SU-DHL-6 (cell line): Measurements from ENCODE around the gene KLK12.

Source experiments
- H2AFZ ChIP-seq: fragments of 200-600 bp; sonication (generic); 2 replicates; pipeline ENCODE4 v1.6.1; 2014; ENCODE audit warnings: low read depth, mild to moderate bottlenecking, moderate library complexity, mixed read lengths, antibody characterized with exemption, low read length; ENCODE audit not compliant: severe bottlenecking
- H3F3A ChIP-seq: fragments of 200-600 bp; shearing (Covaris generic); 2 replicates; pipeline ENCODE4 v1.6.0; 2016; ENCODE audit warnings: antibody characterized with exemption, mild to moderate bottlenecking; ENCODE audit not compliant: insufficient read depth
- H3K27ac ChIP-seq: fragments of 200-600 bp; sonication (generic); 2 replicates; pipeline ENCODE4 v1.5.1; 2016; ENCODE audit warnings: low read depth, mild to moderate bottlenecking, low read length, moderate library complexity, mixed read lengths
- H3K27me3 ChIP-seq: fragments of 200-600 bp; sonication (generic), shearing (Covaris generic); 2 replicates; pipeline ENCODE4 v1.6.0; 2014; ENCODE audit warnings: mild to moderate bottlenecking, low read length
- H3K36me3 ChIP-seq: fragments of 200-600 bp; sonication (generic); 2 replicates; pipeline ENCODE4 v1.6.1; 2014; ENCODE audit warnings: mild to moderate bottlenecking, low read length, mixed read lengths
- H3K4me2 ChIP-seq: fragments of 300-600, 200-600 bp; shearing (Covaris generic), sonication (generic); 2 replicates; pipeline ENCODE4 v1.6.0; 2014; ENCODE audit warnings: low read length, low read depth, mild to moderate bottlenecking; ENCODE audit not compliant: poor library complexity, severe bottlenecking
- H3K4me3 ChIP-seq: fragments of 200-600 bp; sonication (generic); 2 replicates; pipeline ENCODE4 v1.5.1; 2014; ENCODE audit warnings: antibody characterized with exemption, low read length, mild to moderate bottlenecking, mixed read lengths; ENCODE audit not compliant: insufficient read depth, poor library complexity, severe bottlenecking
- H3K79me2 ChIP-seq: fragments of 200-600 bp; sonication (generic); 2 replicates; pipeline ENCODE4 v1.6.1; 2014; ENCODE audit warnings: mild to moderate bottlenecking, low read length, moderate library complexity; ENCODE audit not compliant: insufficient read depth
- H3K9ac ChIP-seq: fragments of 200-600 bp; sonication (generic); 2 replicates; pipeline ENCODE4 v1.7.0; 2014; ENCODE audit warnings: mild to moderate bottlenecking, low read length
- H3K9me2 ChIP-seq: fragments of 200-600 bp; sonication (generic); replicated peaks from 2 replicates; pipeline ENCODE4 v1.6.1; 2014; ENCODE audit warnings: low read length; ENCODE audit not compliant: insufficient read depth
- H3K9me3 ChIP-seq: fragments of 200-600 bp; sonication (generic); 2 replicates; pipeline ENCODE4 v1.6.1; 2014; ENCODE audit warnings: low read length, mixed read lengths; ENCODE audit not compliant: insufficient read depth
- H4K20me1 ChIP-seq: fragments of 200-600 bp; sonication (generic); 2 replicates; pipeline ENCODE4 v1.6.1; 2014; ENCODE audit warnings: low read depth, mild to moderate bottlenecking, antibody characterized with exemption, low read length, moderate library complexity, mixed read lengths
- EZH2phosphoT487 ChIP-seq: fragments of 200-600 bp; sonication (generic), shearing (Covaris generic); conservative IDR thresholded peaks from 2 replicates; pipeline ENCODE4 v1.6.1; 2018; ENCODE audit warnings: mild to moderate bottlenecking, antibody characterized with exemption, low read length, moderate library complexity, mixed read lengths
- TF ChIP-seq, protein P1 (sequence below): fragments of 200-600 bp; sonication (generic); IDR thresholded peaks from one replicate; pipeline ENCODE4 v1.5.1; 2017; ENCODE audit warnings: antibody characterized with exemption, mild to moderate bottlenecking, low read length, moderate library complexity; ENCODE audit not compliant: insufficient read depth, poor library complexity, severe bottlenecking

KLK12 gene

GRCh38 chr19:51064534-51065220, 29.9 kb upstream of the KLK12 start, which contains the start of gene KLK13:
Gene KLK13 (minus strand): TSS chr19:51065092. CDS start chr19:51065067, 25 bp downstream.
- Histone ChIP-seq H3K79me2 (no peaks in the 10 kb centered on the region), H3F3A (no peaks in the 10 kb centered on the region), H3K4me2 (no peak within 1 kb of the TSS), H3K4me3 (no peak within 1 kb of the TSS), H3K9me2 (no peaks in the 10 kb centered on the region), H3K27ac (no peak within 1 kb of the TSS), H4K20me1 (no peaks in the 10 kb centered on the region), H3K36me3 (no peaks in the 10 kb centered on the region), H3K9ac (no peak within 1 kb of the TSS), H3K9me3 (no peaks in the 10 kb centered on the region), H3K27me3 (no peaks in the 10 kb centered on the region), H2AFZ (no peak within 1 kb of the TSS)
- TF ChIP-seq, protein P1, sequence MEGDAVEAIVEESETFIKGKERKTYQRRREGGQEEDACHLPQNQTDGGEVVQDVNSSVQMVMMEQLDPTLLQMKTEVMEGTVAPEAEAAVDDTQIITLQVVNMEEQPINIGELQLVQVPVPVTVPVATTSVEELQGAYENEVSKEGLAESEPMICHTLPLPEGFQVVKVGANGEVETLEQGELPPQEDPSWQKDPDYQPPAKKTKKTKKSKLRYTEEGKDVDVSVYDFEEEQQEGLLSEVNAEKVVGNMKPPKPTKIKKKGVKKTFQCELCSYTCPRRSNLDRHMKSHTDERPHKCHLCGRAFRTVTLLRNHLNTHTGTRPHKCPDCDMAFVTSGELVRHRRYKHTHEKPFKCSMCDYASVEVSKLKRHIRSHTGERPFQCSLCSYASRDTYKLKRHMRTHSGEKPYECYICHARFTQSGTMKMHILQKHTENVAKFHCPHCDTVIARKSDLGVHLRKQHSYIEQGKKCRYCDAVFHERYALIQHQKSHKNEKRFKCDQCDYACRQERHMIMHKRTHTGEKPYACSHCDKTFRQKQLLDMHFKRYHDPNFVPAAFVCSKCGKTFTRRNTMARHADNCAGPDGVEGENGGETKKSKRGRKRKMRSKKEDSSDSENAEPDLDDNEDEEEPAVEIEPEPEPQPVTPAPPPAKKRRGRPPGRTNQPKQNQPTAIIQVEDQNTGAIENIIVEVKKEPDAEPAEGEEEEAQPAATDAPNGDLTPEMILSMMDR = no peak
- TF ChIP-seq EZH2phosphoT487 = no peak

DNA sequence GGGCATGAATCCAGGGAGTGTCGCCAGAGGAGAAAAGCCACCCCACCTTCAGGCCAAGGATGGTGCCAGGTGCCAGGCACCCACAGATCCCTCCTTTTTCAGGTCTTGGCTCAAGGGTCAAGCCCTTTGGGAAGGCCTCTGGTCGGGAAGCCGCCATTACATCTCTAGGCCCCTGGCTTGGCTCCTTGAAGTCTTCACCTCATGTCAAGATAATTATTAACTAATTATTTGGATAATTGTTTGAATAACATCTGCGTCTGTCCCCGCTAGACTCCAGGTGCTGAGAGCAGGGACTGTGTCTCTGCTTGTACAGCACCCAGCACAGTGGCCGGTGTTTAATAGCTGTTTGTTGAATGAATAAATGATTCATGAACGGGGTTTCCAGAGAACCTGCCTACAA, 28.9 kb upstream of the KLK12 start:
- H3F3A ChIP-seq = no peaks in the 10 kb centered on the region
- H3K9me3 ChIP-seq = no peaks in the 10 kb centered on the region
- H3K36me3 ChIP-seq = no peaks in the 10 kb centered on the region
- H2AFZ ChIP-seq = no peak overlapping the region
- H4K20me1 ChIP-seq = no peaks in the 10 kb centered on the region
- no peak for TF ChIP-seq EZH2phosphoT487
- TF ChIP-seq, protein P1 = no peak
- no peak overlapping the region for H3K4me2 ChIP-seq
- H3K79me2 ChIP-seq = no peaks in the 10 kb centered on the region
- no peaks in the 10 kb centered on the region for H3K9me2 ChIP-seq
- H3K9ac ChIP-seq = no peak overlapping the region
- no peak overlapping the region for H3K4me3 ChIP-seq
- H3K27ac ChIP-seq = no peak overlapping the region
- H3K27me3 ChIP-seq = no peaks in the 10 kb centered on the region

GRCh38 chr19:51060973-51061372, 26.2 kb upstream of the KLK12 start:
- Histone ChIP-seq H3K9me2 (no peaks in the 10 kb centered on the region), H2AFZ (no peak overlapping the region), H3K9ac (no peak overlapping the region), H4K20me1 (no peaks in the 10 kb centered on the region), H3K4me3 (no peak overlapping the region), H3F3A (no peaks in the 10 kb centered on the region), H3K27ac (no peak overlapping the region), H3K27me3 (no peaks in the 10 kb centered on the region), H3K79me2 (no peaks in the 10 kb centered on the region), H3K36me3 (no peaks in the 10 kb centered on the region), H3K4me2 (no peak overlapping the region), H3K9me3 (no peaks in the 10 kb centered on the region)
- TF ChIP-seq EZH2phosphoT487 = no peak
- TF ChIP-seq, protein P1 = no peak
